Measurements from ENCODE around the gene BMPER.

BMPER gene

GRCh38 chr7:34198231-34198641 lies 292.9 kb downstream of the BMPER start:
- no peak overlapping the region for H3K4me3 ChIP-seq (ENCODE audit: low read depth, low read length)
- no peaks in the 10 kb centered on the region for H3K36me3 ChIP-seq
- no peak for TF ChIP-seq CTCF (IDR thresholded peaks at IDR 0.05; ENCODE audit: low read depth, low read length)
- DNase-seq = no peak
- H3K27ac ChIP-seq = no peak overlapping the region
- no peaks in the 10 kb centered on the region for H3K27me3 ChIP-seq (ENCODE audit: insufficient read depth, low read depth, severe bottlenecking)
- H3K9me3 ChIP-seq (ENCODE audit: severe bottlenecking) = no peaks in the 10 kb centered on the region
